Occipital lobe (tissue), 2 donors: ENCODE results near the gene PDXDC1. TPM values are rescaled to one million over a fixed set of nuclear protein-coding genes. Genes with fewer than 3 reads are reported as not detected.
"Not testable (repeated sequence)": the region's sequence is repeated elsewhere in the genome, so short reads cannot be mapped to it uniquely, and the experiment has no call there.

Experiments
- DNase-seq: peaks from one replicate; lab custom pipeline; 2025; lab: John Stamatoyannopoulos, UW
- total RNA-seq: library from RNA; depleted of rRNA; stranded (reverse); fragments of >200 nt; gene quantifications from one replicate; pipeline ENCODE4 v1.2.3, GENCODE V29; 2014

The PDXDC1 gene
- total RNA-seq, 1 donor from 2014 or later, result 54.1 TPM

DNA sequence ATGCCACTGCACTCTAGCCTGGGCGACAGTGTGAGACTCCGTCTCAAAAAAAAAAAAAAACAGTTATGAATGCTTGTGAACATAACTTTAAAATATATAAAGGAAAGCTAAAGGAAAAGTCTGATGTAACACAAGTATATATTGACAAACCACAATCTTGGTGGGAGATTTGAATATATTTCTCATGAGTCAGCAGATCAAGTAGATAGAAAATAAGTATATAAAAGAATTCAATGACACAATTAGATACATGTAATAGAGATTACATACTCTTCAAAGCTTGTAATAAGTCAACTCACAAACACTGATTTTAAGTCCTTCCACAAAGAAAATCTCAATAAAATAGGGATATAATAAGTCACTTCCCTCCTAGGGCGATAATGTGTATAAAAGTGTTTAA is 40.8 kb downstream of the PDXDC1 start:
- DNase-seq, result not testable (repeated sequence)

DNA sequence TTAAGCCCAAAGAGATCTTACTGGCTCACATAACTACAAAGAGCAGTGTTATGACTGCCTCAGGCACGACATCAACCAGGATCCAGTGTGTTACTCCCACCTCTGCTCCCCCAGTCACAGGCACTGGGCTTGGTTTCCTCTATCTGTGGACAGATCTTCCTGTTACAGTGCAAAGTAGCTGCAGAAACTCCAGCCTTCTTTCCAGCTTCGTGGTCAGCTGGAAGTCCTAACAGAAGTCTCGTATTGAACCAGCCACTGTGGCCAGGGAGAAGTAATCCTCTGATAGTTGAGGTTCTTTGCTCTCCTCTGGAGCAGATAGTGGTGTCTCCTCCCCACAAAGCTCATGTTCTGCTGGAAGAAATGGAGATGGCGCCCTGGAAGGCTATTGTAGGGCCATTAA is 41.5 kb downstream of the PDXDC1 start:
- not testable (repeated sequence) for DNase-seq

DNA sequence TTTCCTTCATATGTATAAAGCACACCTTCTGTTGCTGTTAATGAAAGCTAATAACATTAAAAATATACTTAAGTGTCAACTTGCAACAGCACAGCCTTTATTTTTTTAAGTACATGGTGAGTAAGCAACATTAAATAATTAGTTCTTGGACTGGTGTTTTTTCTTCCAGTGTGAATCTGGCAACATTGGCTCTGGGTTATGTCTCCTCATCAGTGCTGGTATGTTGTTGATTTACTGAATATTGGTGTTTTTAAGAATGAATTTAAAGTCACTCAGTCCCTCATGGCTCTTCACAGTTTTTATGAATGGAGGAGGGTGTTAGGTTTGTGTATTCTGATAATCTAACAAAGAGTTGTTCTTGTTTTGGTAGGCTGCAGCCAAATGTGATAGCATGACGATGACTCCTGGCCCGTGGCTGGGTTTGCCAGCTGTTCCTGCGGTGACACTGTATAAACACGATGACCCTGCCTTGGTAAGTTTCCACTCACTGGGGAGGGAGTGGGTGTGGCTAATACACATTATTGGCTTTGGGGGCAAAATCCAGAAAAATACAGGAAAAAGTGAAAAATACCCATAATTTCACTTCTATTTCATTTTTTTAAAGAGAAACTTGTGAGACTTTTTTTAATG is 42.2 kb downstream of the PDXDC1 start:
- DNase-seq, result not testable (repeated sequence)

DNA sequence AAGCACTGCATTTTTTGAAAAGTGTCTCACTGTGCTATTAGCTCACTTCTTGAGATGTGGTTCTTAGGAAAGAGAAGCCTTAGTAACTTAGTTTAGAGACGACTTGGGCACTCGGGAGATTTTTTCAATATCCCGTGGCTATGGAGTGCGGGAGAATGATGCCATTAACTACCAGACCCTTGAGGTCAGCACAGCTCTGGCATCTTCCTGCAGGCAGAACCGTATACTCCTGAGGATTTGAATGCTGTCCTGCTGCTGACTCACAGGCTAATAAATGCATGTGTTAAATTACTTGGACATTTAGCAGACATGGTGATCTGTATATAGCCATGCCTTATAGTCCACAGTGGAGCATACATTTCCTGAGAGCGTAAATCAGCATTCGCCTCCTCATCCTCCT is 46.6 kb downstream of the PDXDC1 start:
- DNase-seq, result not testable (repeated sequence)

DNA sequence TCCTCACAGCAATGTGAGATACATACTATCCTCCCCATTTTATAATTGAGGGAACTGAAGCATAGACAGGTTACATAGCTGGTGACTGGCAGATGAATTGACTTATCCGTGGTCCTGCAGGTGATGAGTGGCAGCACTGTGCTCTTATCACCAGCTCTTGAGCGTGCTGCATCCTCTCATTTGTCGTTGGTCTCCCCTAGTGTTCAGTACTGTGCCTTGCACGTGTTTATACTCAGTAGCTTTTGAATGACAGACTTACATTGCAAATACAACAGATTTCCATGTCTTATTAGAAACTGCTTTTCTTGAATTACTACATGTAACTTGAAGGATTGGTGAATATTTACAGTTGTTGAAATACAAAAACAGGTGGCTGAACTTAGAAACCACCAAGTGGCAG is 47.4 kb downstream of the PDXDC1 start:
- DNase-seq, result not testable (repeated sequence)

DNA sequence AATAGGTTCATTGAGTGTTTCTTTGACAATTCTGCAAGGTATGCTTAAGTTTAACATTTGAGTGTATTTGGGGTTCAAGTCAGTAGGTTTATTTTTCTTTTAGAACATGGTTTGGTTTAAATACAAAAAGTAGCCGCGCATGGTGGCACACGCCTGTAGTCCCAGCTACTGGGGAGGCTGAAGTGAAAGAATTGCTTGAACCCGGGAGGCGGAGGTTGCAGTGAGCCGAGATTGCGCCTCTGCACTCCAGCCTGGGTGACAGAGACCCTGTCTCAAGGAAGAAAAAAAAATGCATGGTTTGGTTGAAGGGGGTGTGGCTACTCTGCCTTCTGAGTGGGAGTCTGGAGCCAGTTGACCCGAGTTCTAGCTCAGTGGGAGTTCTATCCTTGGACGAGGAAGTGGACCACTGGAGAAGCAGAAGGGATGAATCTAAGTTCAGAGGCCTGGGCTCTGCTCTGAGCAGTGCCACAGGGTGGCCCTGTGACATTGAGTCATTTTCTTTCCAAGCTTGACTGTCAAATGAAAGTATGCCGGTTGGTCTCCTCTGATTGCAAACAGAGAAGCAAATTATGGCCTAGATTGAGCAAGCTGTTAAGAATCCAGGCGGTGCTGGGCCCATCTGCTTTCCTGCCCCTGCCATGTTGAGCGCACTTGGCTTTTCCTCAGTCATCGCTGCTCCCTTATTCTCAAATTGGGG is 48.7 kb downstream of the PDXDC1 start:
- not testable (repeated sequence) for DNase-seq

DNA sequence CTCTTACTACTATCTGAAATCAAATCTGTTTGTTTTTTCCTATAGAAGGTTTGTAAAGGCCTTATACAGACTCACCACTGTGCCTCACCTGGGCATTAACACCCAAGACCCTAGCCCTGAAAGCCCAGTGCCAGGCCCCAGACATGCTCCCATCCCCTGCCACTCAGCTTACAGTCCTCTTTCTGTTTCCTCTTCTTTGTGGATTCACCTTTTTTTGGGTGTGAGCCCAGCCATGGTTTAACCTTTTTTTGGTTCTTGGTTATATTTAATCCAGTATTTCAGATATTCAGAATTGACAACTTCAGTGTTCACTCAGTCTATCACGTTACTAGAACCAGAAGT is 50.0 kb downstream of the PDXDC1 start:
- not testable (repeated sequence) for DNase-seq

DNA sequence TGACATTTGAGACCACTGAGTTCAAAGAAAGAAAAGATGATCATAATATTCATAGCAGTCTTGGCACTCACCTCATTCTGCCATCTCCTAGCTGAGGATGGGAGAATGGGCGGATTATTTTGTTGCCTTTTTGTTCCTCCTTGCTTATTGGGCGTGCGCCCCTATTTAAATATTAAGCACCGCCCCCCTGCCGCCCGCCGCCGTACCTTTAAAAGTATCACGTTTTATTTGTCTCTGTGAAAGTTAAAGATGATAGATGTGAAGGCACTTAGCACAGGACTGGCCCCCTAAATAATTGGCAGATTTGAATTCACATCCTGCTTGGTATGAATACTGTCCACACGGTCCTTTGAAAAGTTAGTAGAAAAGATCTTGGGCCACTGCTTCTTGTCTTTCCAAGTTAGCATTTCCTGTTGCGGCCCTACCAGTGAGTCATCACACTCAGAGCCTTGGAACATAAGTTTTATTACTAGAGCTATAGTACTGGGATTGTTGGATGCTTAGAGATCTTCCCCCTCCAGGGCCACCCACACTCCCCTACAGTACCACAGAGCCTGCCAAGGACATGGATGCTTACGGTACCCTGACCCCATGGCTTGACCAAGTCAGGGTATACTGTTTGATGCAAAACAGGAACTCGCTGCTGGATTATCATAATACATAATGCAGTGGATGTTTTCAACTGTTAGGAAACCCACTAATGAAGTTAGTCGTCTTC is 50.6 kb downstream of the PDXDC1 start:
- not testable (repeated sequence) for DNase-seq

DNA sequence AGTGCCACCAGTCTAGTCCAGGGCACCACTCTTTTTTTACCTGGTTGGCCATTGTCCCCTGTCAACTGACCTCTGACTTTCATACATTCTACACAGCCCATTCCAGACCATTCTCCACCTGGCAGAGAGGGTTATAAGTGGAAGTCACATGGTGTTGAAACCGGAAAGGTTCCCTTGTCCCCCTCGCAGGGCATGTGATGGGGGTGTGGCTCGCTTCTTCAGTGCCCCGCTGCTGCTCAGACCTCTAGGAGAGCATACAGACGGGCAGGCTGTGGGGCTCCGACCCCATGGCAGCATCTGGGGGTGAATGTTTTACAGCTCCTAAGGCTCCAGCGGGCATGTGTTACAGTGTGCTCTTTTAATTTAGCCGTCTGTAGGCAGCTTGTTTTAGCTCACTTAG is 52.2 kb downstream of the PDXDC1 start:
- DNase-seq, result not testable (repeated sequence)

DNA sequence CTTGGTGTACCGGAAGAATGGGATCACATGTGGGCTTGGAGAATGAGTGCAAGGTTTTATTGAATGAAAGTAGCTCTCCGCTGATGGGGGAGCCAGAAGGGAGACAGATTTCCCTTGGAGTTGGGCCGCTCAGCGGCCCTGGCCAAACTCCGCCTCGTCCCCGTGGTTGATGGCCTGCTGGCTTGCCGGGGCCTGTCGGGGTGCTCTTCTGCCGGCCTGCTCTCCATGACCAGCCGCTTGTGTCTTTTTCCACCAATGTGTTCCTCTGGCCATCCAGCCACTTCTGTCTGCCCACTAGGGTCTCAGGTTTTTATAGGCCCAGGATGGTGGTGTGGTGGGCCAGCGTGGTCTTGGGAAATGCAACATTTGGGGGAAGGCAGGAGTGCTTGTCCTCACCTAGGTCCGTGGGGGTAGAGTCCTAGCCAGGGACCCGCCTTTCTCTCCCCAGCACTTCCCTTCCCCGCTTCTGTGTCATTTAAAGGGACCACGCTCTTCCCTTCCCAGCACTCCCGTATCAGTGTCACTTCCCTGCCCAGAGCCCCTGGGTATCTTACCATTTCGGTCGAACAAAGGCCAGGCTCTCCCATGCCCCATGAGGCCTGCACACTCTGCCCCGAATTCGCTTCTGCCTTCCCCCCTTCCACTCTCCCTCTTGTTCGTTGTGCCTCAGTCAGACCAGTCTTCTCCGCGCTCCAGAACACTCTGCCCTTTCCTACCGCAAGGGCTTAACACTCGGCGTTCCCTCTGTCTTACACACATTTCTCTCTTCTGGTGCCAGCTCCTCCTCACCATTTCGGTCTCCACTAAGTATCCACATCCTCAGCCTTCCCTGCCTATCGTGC is 52.9 kb downstream of the PDXDC1 start:
- DNase-seq, result not testable (repeated sequence)

DNA sequence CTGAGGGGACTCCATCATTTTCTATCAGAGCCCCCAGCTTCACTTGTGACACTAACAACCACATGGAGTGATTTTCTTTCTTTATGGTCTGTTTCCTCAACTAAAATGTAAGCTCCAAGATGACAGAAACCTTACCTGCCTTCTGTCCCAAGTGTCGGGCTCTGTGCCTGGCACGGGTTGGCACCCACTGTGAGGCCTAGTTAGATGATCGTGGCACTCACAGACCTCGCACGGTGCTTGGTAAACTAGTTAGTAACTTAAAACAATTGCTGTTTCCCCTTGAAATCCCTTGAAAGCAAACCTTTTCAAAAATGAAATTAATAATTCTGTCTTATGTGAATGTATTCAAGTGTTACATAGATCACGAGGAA is 53.5 kb downstream of the PDXDC1 start:
- not testable (repeated sequence) for DNase-seq

DNA sequence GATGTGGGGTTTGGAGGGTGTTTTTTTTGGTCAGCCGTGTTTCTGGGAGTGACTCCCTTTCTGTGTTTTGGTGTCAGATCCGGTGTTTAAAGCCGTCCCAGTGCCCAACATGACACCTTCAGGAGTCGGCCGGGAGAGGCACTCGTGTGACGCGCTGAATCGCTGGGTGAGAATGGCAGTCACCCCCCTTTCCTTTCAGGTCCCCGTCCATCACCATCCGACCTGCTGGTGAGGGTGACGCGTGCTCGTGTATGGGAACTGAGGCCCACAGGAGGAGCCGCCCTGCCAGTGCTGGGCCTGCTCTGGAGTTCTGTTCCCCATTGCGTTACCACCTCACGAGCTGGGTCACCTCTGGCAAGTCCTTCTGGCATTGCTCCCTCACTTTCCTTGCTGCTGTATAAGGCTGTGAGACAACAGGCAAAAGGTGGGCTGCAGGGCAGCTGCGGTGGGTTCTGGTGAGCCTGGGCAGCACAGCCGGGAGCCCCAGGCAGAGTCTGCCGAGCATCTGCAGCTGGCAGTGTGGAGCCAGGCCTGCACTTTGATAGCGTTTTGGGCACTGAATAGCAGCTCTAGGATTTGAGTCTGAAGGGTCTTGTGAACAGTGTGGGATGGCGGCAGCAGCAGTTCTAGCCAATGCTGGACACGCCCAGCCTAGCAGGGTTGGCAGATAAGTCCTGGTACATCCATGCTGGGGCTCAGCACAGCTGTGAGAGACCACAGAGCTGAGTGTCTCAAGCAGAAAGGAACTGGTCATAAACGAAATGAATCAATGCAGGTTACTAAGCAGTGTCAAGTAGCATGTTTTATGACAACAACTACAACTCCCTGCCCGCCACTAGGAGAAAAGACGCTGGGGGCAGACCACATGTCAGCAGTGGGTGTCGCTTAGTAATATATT is 54.2 kb downstream of the PDXDC1 start:
- not testable (repeated sequence) for DNase-seq

DNA sequence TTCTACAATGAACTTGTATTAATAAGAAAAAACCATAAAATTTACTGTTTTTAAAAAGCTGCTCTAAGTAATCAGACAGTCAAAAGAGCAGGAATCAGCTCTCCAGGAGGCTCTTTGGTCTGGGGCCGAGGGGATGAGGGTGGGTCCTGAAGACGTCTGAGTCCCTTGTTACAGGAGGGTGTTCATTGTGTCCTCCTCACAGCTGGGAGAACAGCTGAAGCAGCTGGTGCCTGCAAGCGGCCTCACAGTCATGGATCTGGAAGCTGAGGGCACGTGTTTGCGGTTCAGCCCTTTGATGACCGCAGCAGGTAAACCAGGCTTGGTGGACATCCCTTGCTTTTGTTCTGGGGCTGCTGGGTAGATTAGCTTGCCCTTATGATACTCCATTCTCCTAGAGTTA is 54.9 kb downstream of the PDXDC1 start:
- DNase-seq, result not testable (repeated sequence)

DNA sequence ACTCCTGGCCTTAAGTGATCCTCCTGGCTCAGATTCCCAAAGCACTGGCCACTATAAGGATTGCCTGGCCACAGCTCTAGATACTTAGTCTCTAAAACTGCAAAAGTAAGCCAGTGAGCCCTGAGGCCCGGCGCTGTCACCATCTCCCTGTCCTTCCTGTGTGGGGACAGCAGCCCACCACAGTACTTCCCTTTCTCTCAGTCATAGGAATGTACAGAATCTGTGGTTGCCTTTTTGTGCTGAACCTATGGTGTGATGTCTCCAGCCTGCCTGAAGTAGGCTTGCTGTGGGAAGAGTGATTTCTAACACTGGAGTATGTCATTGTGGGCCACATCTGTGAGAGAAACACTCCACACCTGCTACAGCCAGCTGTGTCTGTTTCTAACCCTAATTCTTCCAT is 56.4 kb downstream of the PDXDC1 start:
- DNase-seq, result no peak

DNA sequence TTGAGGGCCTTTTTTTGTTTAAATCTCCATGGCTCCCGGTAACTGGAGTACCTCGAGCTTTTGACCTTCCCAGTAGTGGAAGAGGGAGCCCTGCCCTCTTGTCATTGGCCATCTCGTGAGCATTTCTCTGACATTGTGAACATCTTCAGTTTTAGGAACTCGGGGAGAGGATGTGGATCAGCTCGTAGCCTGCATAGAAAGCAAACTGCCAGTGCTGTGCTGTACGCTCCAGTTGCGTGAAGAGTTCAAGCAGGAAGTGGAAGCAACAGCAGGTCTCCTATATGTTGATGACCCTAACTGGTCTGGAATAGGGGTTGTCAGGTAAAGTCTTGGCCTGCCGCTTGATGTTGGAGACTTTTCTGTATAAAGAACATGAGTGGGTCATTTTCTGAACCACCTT is 56.8 kb downstream of the PDXDC1 start:
- DNase-seq, result no peak

DNA sequence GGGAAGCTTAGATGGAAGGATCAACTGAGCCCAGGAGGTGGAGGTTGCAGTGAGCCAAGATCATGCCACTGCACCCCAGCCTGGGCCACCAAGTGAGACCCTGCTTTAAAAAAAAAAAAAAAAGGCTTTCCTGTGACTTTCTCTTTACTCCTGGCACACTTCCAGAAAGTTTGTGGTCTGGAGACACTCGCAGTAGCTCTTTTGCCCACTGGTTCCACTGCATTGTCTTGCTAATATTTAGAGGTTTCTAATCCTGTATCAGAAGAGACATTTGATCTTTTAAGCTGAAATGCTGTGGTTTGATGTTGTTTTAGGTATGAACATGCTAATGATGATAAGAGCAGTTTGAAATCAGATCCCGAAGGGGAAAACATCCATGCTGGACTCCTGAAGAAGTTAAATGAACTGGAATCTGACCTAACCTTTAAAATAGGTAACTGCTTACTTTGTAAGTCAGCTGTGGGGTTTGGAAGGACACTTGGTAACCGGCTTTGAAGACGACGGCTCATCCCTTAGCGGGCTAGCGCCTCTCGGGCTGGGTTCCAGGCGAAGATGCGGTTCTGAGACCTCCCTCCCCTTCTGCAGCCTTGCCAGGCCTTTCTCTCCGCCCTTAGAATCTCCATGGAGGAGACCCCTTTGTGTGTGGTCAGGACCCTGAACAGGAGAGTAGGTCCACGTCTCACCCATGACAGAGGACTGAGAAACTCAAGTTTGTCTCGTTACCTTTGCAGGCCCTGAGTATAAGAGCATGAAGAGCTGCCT is 57.9 kb downstream of the PDXDC1 start:
- DNase-seq, result no peak

DNA sequence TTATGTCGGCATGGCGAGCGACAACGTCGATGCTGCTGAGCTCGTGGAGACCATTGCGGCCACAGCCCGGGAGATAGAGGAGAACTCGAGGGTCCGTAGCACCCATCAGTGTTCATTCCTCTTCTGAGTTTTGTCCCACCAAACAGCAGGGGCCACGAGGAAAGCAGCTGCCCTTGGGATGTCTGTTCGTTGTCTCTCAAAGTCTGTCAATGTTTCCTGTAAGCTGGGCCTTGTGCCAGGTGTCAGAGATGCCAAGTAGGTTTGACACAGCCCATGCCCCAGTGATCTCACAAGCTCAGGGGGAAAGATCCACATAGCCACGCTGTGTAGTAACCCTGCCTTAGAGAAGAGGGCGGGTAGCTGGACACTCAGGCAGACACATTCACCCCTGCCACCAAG is 58.5 kb downstream of the PDXDC1 start:
- no peak for DNase-seq

DNA sequence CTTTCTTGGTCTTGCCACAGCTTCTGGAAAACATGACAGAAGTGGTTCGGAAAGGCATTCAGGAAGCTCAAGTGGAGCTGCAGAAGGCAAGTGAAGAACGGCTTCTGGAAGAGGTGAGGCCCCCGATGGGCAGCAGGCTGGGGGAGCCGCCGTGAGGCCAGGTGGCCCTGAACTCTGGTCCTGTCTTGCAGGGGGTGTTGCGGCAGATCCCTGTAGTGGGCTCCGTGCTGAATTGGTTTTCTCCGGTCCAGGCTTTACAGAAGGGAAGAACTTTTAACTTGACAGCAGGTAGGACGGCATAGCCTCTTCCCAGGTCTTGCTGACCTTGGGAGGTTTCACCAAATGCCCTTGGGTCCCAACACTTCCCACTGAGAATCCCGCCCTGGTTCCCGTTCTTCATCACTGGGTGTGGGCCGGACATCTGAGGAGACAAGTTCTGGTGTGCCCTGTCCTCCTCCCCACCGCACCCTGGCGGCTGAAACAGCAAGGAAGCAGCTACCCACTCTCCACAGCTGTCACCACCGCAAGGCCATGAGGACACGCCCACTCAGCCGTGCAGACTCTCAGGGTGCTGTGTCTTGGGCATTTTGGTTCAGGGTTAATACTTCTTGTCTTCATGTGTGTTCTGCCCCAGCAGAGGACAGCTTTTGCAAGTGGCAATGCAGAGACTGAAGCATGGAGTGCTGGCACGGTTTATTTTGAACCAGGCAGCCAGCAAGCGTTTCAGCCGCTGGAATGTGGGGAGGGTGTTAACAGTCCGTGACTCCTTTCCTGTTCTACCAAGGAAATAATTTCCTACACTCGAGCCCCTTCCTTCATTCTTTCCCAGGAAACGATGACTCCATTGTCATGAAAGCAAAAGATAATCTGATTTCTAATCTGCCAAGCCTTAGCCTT is 59.7 kb downstream of the PDXDC1 start:
- no peak for DNase-seq

DNA sequence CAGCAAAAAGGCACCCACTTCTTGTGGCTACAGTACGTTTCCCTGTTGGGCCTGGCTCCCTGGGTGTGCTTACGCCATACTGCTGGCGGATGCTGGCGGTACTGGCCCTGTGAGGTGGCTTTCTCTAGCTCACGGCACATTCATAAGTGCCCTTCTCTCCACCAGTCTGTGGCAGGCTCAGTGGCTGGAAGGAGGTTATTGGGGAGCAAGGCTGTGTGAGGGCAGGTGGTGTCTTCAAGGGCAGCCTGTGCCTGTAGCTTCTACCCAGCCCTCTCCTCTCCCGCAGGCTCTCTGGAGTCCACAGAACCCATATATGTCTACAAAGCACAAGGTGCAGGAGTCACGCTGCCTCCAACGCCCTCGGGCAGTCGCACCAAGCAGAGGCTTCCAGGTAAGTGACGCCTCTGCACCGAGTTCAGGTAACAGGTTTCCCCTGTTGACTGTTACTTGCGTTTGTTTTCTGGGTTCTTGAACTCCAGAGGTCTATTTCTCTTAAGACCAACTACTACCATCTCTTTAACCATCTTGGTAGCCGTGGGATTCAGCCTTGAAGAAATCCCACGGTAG is 60.4 kb downstream of the PDXDC1 start:
- DNase-seq, result no peak
